OCI-LY1 (cell line): ENCODE results near the gene ENTPD8.

Experiments
- H2AFZ ChIP-seq: fragments of 200-600 bp; sonication (generic), shearing (Covaris generic); 2 replicates; pipeline ENCODE4 v1.6.0; 2014; ENCODE audit warnings: antibody characterized with exemption, mild to moderate bottlenecking, low read length
- H3F3A ChIP-seq: fragments of 200-600 bp; sonication (generic), shearing (Covaris generic); 2 replicates; pipeline ENCODE4 v1.6.0; 2014; ENCODE audit warnings: mild to moderate bottlenecking, antibody characterized with exemption, low read length, moderate library complexity; ENCODE audit not compliant: insufficient read depth
- H3K27ac ChIP-seq: fragments of 200-600 bp; sonication (generic); 2 replicates; pipeline ENCODE4 v1.5.1; 2014; ENCODE audit warnings: low read length, mixed run types, mild to moderate bottlenecking, low read depth; ENCODE audit not compliant: poor library complexity, severe bottlenecking
- H3K27me3 ChIP-seq: fragments of 200-600 bp; sonication (generic); 2 replicates; pipeline ENCODE4 v1.6.0; 2014; ENCODE audit warnings: antibody characterized with exemption, mild to moderate bottlenecking, low read length, moderate library complexity; ENCODE audit not compliant: insufficient read depth
- H3K36me3 ChIP-seq: fragments of 200-600 bp; sonication (generic); 2 replicates; pipeline ENCODE4 v1.6.1; 2014; ENCODE audit warnings: mild to moderate bottlenecking, antibody characterized with exemption, low read length, moderate library complexity, mixed read lengths; ENCODE audit not compliant: insufficient read depth
- H3K4me1 ChIP-seq: fragments of 200-600 bp; sonication (generic); 2 replicates; pipeline ENCODE4 v1.5.1; 2014; ENCODE audit warnings: mild to moderate bottlenecking, low read length, moderate library complexity; ENCODE audit not compliant: insufficient read depth, severe bottlenecking
- H3K4me2 ChIP-seq: fragments of 200-600 bp; sonication (generic), shearing (Covaris generic); 2 replicates; pipeline ENCODE4 v1.6.1; 2014; ENCODE audit warnings: low read length
- H3K4me3 ChIP-seq: fragments of 200-600 bp; sonication (generic); 2 replicates; pipeline ENCODE4 v1.5.1; 2014; ENCODE audit warnings: low read length, low read depth, mild to moderate bottlenecking, mixed read lengths; ENCODE audit not compliant: poor library complexity, severe bottlenecking
- H3K79me2 ChIP-seq: fragments of 200-600 bp; shearing (Covaris generic); 2 replicates; pipeline ENCODE4 v1.6.1; 2016; ENCODE audit warnings: mixed run types, low read length, mixed read lengths; ENCODE audit not compliant: insufficient read depth
- H3K9ac ChIP-seq: fragments of 200-600 bp; sonication (generic), shearing (Covaris generic); 2 replicates; pipeline ENCODE4 v1.6.1; 2014; ENCODE audit warnings: mild to moderate bottlenecking, low read length, mixed read lengths
- H3K9me2 ChIP-seq: fragments of 200-600 bp; sonication (generic), shearing (Covaris generic); 2 replicates; pipeline ENCODE4 v1.6.1; 2014; ENCODE audit warnings: low read depth, mild to moderate bottlenecking, low read length, mixed read lengths
- H3K9me3 ChIP-seq: fragments of 200-600 bp; shearing (Covaris generic); 2 replicates; pipeline ENCODE4 v1.6.1; 2014; ENCODE audit warnings: low read length, mixed read lengths
- H4K20me1 ChIP-seq: fragments of 200-600 bp; sonication (generic), shearing (Covaris generic); 2 replicates; pipeline ENCODE4 v1.6.0; 2016; ENCODE audit warnings: mild to moderate bottlenecking, low read length; ENCODE audit not compliant: insufficient read depth
- EZH2 ChIP-seq: fragments of 200-600 bp; sonication (generic), shearing (Covaris generic); IDR thresholded peaks from 2 replicates; pipeline ENCODE4 v1.8.0; 2017; ENCODE audit warnings: borderline replicate concordance, mixed run types, mild to moderate bottlenecking, antibody characterized with exemption, low read length, moderate library complexity, mixed read lengths
- TF ChIP-seq, protein P1 (sequence below): fragments of 200-600 bp; sonication (generic), shearing (Covaris generic); IDR thresholded peaks from 2 replicates; pipeline ENCODE4 v1.5.1; 2017; ENCODE audit warnings: mild to moderate bottlenecking, antibody characterized with exemption, low read length, moderate library complexity, mixed read lengths

ENTPD8 gene

DNA sequence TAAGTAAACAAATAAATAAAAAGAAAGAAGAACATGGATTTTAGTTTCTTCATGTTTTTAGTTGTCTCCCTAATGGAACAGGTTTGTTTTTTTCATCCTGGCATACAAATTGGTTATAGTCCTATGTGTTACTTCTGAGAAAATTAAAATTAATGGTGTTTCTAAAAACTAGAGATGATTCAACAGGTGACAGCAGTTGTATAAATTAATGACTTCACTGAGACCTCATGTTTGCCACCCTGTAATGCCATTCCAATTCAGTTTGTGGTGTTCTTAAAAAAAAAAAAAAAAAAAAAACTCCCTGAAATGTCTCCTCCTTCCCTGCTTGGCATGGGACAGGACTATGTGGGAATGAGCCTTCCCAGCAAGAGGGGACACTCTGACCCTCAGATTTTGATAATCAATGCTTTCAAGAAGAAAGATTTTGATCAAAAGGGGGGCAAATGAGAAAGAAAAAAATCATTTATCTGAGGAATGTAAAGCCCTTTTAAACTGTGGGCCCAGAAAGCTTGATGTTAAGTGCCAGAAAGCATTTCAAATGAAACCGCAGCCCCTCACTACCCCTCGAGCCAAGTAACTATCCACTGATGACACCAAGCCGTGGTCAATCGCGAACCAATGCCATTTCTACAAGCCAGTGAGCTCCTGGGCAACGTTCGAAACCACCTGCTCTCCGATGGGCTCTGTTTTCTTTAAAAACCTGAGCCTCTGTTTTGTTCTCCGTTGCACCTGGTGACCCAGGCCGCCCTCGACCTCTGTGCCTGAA is 19.1 kb downstream of the ENTPD8 start:
- H3K9me3 ChIP-seq: no peaks in the 10 kb centered on the region
- no peak overlapping the region for H3K27ac ChIP-seq
- H3K4me1 ChIP-seq: peaks cover 30% of the 10 kb centered on the region
- peak overlapping the region; percentile 93 for H3K4me2 ChIP-seq
- H3K79me2 ChIP-seq: no peaks in the 10 kb centered on the region
- peak overlapping the region; percentile 87 for H3K4me3 ChIP-seq
- no peak for TF ChIP-seq EZH2
- TF ChIP-seq, protein P1, sequence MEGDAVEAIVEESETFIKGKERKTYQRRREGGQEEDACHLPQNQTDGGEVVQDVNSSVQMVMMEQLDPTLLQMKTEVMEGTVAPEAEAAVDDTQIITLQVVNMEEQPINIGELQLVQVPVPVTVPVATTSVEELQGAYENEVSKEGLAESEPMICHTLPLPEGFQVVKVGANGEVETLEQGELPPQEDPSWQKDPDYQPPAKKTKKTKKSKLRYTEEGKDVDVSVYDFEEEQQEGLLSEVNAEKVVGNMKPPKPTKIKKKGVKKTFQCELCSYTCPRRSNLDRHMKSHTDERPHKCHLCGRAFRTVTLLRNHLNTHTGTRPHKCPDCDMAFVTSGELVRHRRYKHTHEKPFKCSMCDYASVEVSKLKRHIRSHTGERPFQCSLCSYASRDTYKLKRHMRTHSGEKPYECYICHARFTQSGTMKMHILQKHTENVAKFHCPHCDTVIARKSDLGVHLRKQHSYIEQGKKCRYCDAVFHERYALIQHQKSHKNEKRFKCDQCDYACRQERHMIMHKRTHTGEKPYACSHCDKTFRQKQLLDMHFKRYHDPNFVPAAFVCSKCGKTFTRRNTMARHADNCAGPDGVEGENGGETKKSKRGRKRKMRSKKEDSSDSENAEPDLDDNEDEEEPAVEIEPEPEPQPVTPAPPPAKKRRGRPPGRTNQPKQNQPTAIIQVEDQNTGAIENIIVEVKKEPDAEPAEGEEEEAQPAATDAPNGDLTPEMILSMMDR: no peak
- H3F3A ChIP-seq: no peaks in the 10 kb centered on the region
- H3K9me2 ChIP-seq: no peaks in the 10 kb centered on the region
- peak overlapping the region; percentile 78 for H3K9ac ChIP-seq
- H3K27me3 ChIP-seq: peaks cover 5% of the 10 kb centered on the region; the same call in 1 of the 2 replicates
- peak overlapping the region; percentile 15; the same call in 1 of the 2 replicates for H2AFZ ChIP-seq
- no peaks in the 10 kb centered on the region for H3K36me3 ChIP-seq
- H4K20me1 ChIP-seq: no peaks in the 10 kb centered on the region

DNA sequence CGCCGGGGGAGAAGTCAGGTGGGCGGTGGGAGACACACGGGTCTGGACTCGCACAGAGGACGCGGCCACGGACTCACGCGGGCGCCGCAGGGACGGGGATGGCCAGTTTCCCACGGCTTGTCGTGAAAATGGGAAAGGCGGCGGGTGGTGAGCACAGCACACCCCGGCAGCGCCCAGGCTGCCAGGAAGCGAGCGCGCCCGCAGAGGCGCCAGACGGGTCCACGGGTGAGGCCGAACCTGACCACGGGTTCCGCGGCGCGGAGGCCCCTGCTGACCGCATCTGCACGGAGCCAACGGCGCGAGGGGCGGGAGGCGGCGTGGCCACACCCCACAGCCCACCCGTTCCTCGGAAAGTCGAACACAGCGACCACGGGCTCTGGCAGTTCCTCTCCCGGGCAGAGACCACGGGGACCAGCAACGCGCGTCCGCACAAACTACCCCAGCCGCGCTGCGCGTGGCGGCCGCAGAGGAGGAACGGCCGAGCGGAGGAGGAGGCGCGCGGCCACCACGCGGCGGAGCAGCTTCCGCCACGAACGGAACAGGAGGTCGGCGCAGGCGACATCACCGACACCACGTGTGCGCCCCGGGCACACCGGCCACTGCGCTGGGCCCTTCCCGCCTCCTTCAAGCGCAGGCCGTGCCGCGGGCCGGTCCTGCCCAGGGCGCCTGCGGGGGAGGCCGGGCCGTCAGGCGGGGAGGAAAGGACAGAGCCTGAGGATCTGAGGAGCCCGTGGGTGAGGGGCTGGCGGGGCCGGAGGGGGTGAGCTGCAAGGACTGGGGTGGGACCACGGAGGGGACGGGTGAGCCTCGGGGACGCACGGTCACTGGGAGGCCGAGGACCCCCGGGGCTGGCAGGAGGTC is 23.8 kb downstream of the ENTPD8 start:
- Histone ChIP-seq H3K27ac (no peak overlapping the region), H3K9me2 (no peaks in the 10 kb centered on the region), H3K79me2 (no peaks in the 10 kb centered on the region), H3K4me1 (peaks cover 24% of the 10 kb centered on the region), H3F3A (no peaks in the 10 kb centered on the region), H3K9ac (peak overlapping the region; percentile 44; the same call in 1 of the 2 replicates), H4K20me1 (no peaks in the 10 kb centered on the region), H2AFZ (no peak overlapping the region), H3K27me3 (no peaks in the 10 kb centered on the region), H3K9me3 (no peaks in the 10 kb centered on the region), H3K4me3 (peak overlapping the region; percentile 56), H3K4me2 (peak overlapping the region; percentile 56), H3K36me3 (no peaks in the 10 kb centered on the region)
- TF ChIP-seq, protein P1: no peak
- TF ChIP-seq EZH2: no peak

DNA sequence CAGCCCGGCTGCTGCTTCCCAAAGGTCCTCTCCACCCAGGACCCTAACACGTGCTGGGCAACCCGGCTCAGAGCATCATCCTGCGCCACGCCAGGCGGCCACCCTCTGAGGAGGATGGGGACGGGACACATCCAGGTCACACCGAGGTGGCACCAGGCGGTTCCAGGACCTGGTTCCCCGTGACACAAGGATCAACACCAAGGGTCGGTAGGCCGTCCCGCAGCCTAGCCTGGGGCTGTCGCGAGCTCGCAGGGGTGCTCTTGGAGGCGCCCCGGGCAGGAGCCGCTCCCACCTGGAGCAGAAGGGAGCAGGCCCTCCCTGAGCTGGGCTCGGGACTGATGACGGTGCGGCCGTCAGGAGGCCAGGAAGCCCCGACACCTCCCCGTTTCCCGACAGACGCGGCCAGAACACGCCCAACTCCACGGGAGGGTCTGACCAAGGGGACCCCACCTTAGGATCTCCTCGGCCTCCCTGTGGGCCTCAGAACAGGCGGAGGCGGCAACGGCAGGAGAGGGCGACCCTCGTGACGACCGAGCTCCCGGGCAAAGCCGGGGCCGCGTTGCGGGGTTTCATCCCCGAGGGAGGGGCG is 24.5 kb downstream of the ENTPD8 start:
- Histone ChIP-seq H4K20me1 (no peaks in the 10 kb centered on the region), H3K4me1 (peaks cover 24% of the 10 kb centered on the region), H3K27me3 (no peaks in the 10 kb centered on the region), H3K4me3 (no peak overlapping the region), H3K9me3 (no peaks in the 10 kb centered on the region), H3K36me3 (no peaks in the 10 kb centered on the region), H3F3A (no peaks in the 10 kb centered on the region), H3K9me2 (no peaks in the 10 kb centered on the region), H3K27ac (no peak overlapping the region), H3K79me2 (no peaks in the 10 kb centered on the region), H2AFZ (no peak overlapping the region), H3K9ac (no peak overlapping the region), H3K4me2 (0 out of 2 replicates have a peak overlapping the region, but pooled peaks have one; percentile 56)
- TF ChIP-seq, protein P1: no peak
- TF ChIP-seq EZH2: no peak
